ENCODE data around the gene C2orf66. TPM values are rescaled to one million over a fixed set of nuclear protein-coding genes. Genes with fewer than 3 reads are reported as not detected.

Gene C2orf66
- total and polyA plus RNA-seq, 2 donors (not counting 1 experiment from before 2014, with no cell fraction given), result not detected

- WGBS (ENCODE audit: insufficient coverage), result no CpG with 5 or more reads among the region's 1 CpG
- DNase-seq (no peak), ATAC-seq (ENCODE audit: low read depth) (no peak)
- Histone ChIP-seq H3K27ac (ENCODE audit: low read length in 2 of 2) (no peak overlapping the region), H3K4me3 (ENCODE audit: control extremely low read depth in 1 of 5, extremely low read depth in 1 of 5, insufficient read depth in 1 of 5, low read depth in 2 of 5, low read length in 4 of 5) (no peak overlapping the region), H4K20me1 (ENCODE audit: control insufficient read depth, insufficient read depth, low read length, poor library complexity, severe bottlenecking) (no peaks in the 10 kb centered on the region), H3K9ac (ENCODE audit: low read length) (no peak overlapping the region), H2AFZ (ENCODE audit: insufficient read depth, low read depth, low read length, poor library complexity, severe bottlenecking) (no peak overlapping the region), H3K27me3 (replicated peaks in 1 of 4; ENCODE audit: control extremely low read depth in 1 of 4, control insufficient read depth in 3 of 4, insufficient read depth in 4 of 4, low read length in 3 of 4) (peaks cover 0 to under 1% (median under 1%) of the 10 kb centered on the region in 4 experiments), H3K4me2 (replicated peaks; ENCODE audit: low read depth, low read length, poor library complexity, severe bottlenecking) (no peak overlapping the region), H3K79me2 (ENCODE audit: control insufficient read depth, insufficient read depth, low read length) (no peaks in the 10 kb centered on the region), H3K4me1 (ENCODE audit: control insufficient read depth in 2 of 2, insufficient read depth in 2 of 2, low read length in 2 of 2) (no peaks in the 10 kb centered on the region), H3K36me3 (replicated peaks in 1 of 2; ENCODE audit: control extremely low read depth in 1 of 2, control insufficient read depth in 1 of 2, extremely low read depth in 1 of 2, insufficient read depth in 2 of 2, low read length in 1 of 2) (no peaks in the 10 kb centered on the region), H3K9me3 (ENCODE audit: control extremely low read depth in 1 of 3, control insufficient read depth in 2 of 3, insufficient read depth in 1 of 3, low read length in 2 of 3) (no peaks in the 10 kb centered on the region)
- CTCF ChIA-PET, result no interaction called here
- no peak overlapping the region for H3K4me3 Mint-ChIP-seq
- H3K9me3 Mint-ChIP-seq (ENCODE audit: insufficient read depth), result no peaks in the 10 kb centered on the region
- H3K27me3 Mint-ChIP-seq, result peaks cover 12% of the 10 kb centered on the region
- no peak overlapping the region for H3K27ac Mint-ChIP-seq
- no peak for TF ChIP-seq CTCF (IDR thresholded peaks at IDR 0.05)
- no peak for TF ChIP-seq EZH2 (IDR thresholded peaks at IDR 0.05; ENCODE audit: borderline replicate concordance, insufficient read depth, low read depth, low read length, poor library complexity, severe bottlenecking)
- intact Hi-C loops (cut with micrococcal nuclease), result no loop called here
- H3K4me1 Mint-ChIP-seq, result no peaks in the 10 kb centered on the region
- POLR2A ChIA-PET, result no interaction called here
Measured at GRCh38 chr2:196830701-196831100, 21.5 kb upstream of the C2orf66 start.

- Histone ChIP-seq H3K27me3 (replicated peaks in 1 of 4; ENCODE audit: control extremely low read depth in 1 of 4, control insufficient read depth in 3 of 4, insufficient read depth in 4 of 4, low read length in 3 of 4) (peaks cover 0 to 8% (median 5%) of the 10 kb centered on the region in 4 experiments), H3K79me2 (ENCODE audit: control insufficient read depth, insufficient read depth, low read length) (no peaks in the 10 kb centered on the region), H4K20me1 (ENCODE audit: control insufficient read depth, insufficient read depth, low read length, poor library complexity, severe bottlenecking) (no peaks in the 10 kb centered on the region), H3K36me3 (replicated peaks in 1 of 2; ENCODE audit: control extremely low read depth in 1 of 2, control insufficient read depth in 1 of 2, extremely low read depth in 1 of 2, insufficient read depth in 2 of 2, low read length in 1 of 2) (no peaks in the 10 kb centered on the region), H3K27ac (ENCODE audit: low read length in 2 of 2) (no peak overlapping the region), H3K9ac (ENCODE audit: low read length) (no peak overlapping the region), H3K4me1 (ENCODE audit: control insufficient read depth in 2 of 2, insufficient read depth in 2 of 2, low read length in 2 of 2) (no peaks in the 10 kb centered on the region), H2AFZ (ENCODE audit: insufficient read depth, low read depth, low read length, poor library complexity, severe bottlenecking) (no peak overlapping the region), H3K9me3 (ENCODE audit: control extremely low read depth in 1 of 3, control insufficient read depth in 2 of 3, insufficient read depth in 1 of 3, low read length in 2 of 3) (no peaks in the 10 kb centered on the region), H3K4me3 (ENCODE audit: control extremely low read depth in 1 of 5, extremely low read depth in 1 of 5, insufficient read depth in 1 of 5, low read depth in 2 of 5, low read length in 4 of 5) (no peak overlapping the region), H3K4me2 (replicated peaks; ENCODE audit: low read depth, low read length, poor library complexity, severe bottlenecking) (no peak overlapping the region)
- Mint-ChIP-seq H3K27ac (no peak overlapping the region), H3K9me3 (ENCODE audit: insufficient read depth) (no peaks in the 10 kb centered on the region), H3K4me1 (no peaks in the 10 kb centered on the region), H3K4me3 (no peak overlapping the region), H3K27me3 (peaks cover 40% of the 10 kb centered on the region)
- WGBS (ENCODE audit: insufficient coverage), result no CpG with 5 or more reads among the region's 2 CpGs
- ATAC-seq (ENCODE audit: low read depth) (no peak), DNase-seq (no peak)
- intact Hi-C loops (cut with micrococcal nuclease), result no loop called here
- ChIA-PET CTCF (no interaction called here), POLR2A (no interaction called here)
- TF ChIP-seq CTCF (IDR thresholded peaks at IDR 0.05) (no peak), EZH2 (IDR thresholded peaks at IDR 0.05; ENCODE audit: borderline replicate concordance, insufficient read depth, low read depth, low read length, poor library complexity, severe bottlenecking) (no peak)
Measured at GRCh38 chr2:196827356-196827755, 18.2 kb upstream of the C2orf66 start.

Measured in B cell (primary cell).